Calu3 (cell line): ENCODE measurements around the gene CLASP1. TPM values are rescaled to one million over a fixed set of nuclear protein-coding genes. Genes with fewer than 3 reads are reported as not detected.

Experiments
- BruUV-seq: library from RNA; stranded (reverse); fragments of 400-500 nt; replicated peaks from 2 replicates; lab custom pipeline; 2021; lab: Mats Ljungman, UMichigan
- CTCF ChIA-PET: fragments of 300-600 bp; sonication (Branson Sonifier 250); formaldehyde crosslinking; loops from one replicate; lab custom pipeline; 2022; ENCODE audit warnings: antibody characterized with exemption; lab: Charles Lee
- DNase-seq: peaks from one replicate; pipeline ENCODE4 v3.0.0; 2022
- H3K27ac Mint-ChIP-seq: one replicate; pipeline ENCODE4 v1.8.0; 2022; ENCODE audit warnings: mixed read lengths; ENCODE audit not compliant: unreplicated experiment
- H3K27me3 Mint-ChIP-seq: one replicate; pipeline ENCODE4 v1.8.0; 2022; ENCODE audit warnings: mixed read lengths; ENCODE audit not compliant: unreplicated experiment
- H3K36me3 Mint-ChIP-seq: one replicate; pipeline ENCODE4 v1.8.0; 2022; ENCODE audit warnings: mild to moderate bottlenecking, moderate library complexity, mixed read lengths; ENCODE audit not compliant: insufficient read depth, unreplicated experiment
- H3K4me1 Mint-ChIP-seq: one replicate; pipeline ENCODE4 v1.8.0; 2022; ENCODE audit warnings: mild to moderate bottlenecking, low read depth, mixed read lengths; ENCODE audit not compliant: unreplicated experiment
- H3K4me3 Mint-ChIP-seq: one replicate; pipeline ENCODE4 v1.8.0; 2022; ENCODE audit warnings: mild to moderate bottlenecking, low read depth, moderate library complexity, mixed read lengths; ENCODE audit not compliant: unreplicated experiment
- H3K9me3 Mint-ChIP-seq: one replicate; pipeline ENCODE4 v1.8.0; 2022; ENCODE audit warnings: low read depth, mixed read lengths; ENCODE audit not compliant: unreplicated experiment
- intact Hi-C: fragments of 100-400 bp; cut with micrococcal nuclease; formaldehyde crosslinking; loops from one replicate; pipeline ENCODE4 v1.10.0; 2022; ENCODE audit not compliant: unreplicated experiment
- total RNA-seq: library from RNA; stranded (reverse); gene quantifications from 2 replicates; pipeline ENCODE4 v1.2.3, GENCODE V29; 2022
- TF ChIP-seq, protein P1 (sequence below): fragments of 200-600 bp; IDR thresholded peaks from one replicate; pipeline ENCODE4 v1.8.0; 2022; ENCODE audit warnings: antibody characterized with exemption; ENCODE audit not compliant: unreplicated experiment

CLASP1 gene
- total RNA-seq, 1 experiment from 2014 or later, result 59.7 TPM

DNA sequence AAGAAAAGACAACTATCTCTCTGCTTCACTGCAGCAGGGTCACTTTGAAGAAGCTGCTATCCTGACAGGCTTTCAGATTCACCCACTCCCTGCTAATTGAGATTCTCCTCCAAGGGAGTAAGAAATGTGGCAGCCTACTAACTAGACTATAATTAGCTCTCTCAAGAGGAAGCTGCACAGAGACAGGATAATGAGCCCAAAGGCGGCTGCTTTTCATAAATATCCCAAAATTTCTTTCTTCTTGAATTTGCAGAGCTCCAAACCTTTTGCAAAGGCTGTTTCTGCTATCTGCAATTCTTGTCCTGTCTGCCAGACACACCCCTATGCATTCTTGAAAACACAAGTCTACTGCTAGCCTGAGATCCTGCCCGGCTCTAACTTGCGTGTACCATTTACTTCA, 172.6 kb downstream of the CLASP1 start:
- CTCF ChIA-PET, result interaction anchor here (1.0 kb wide), 1 partner anchor 18 kb away, joined by 3 read pairs; no protein-coding TSS in a partner anchor
- Mint-ChIP-seq H3K36me3 (peaks cover 6% of the 10 kb centered on the region), H3K9me3 (no peaks in the 10 kb centered on the region), H3K27me3 (no peaks in the 10 kb centered on the region), H3K27ac (no peak overlapping the region), H3K4me3 (no peak overlapping the region), H3K4me1 (peaks cover 40% of the 10 kb centered on the region)
- TF ChIP-seq, protein P1, sequence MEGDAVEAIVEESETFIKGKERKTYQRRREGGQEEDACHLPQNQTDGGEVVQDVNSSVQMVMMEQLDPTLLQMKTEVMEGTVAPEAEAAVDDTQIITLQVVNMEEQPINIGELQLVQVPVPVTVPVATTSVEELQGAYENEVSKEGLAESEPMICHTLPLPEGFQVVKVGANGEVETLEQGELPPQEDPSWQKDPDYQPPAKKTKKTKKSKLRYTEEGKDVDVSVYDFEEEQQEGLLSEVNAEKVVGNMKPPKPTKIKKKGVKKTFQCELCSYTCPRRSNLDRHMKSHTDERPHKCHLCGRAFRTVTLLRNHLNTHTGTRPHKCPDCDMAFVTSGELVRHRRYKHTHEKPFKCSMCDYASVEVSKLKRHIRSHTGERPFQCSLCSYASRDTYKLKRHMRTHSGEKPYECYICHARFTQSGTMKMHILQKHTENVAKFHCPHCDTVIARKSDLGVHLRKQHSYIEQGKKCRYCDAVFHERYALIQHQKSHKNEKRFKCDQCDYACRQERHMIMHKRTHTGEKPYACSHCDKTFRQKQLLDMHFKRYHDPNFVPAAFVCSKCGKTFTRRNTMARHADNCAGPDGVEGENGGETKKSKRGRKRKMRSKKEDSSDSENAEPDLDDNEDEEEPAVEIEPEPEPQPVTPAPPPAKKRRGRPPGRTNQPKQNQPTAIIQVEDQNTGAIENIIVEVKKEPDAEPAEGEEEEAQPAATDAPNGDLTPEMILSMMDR, result no peak
- intact Hi-C loops, result loop anchor here (1.0 kb wide), 1 partner anchor 50 kb away; no protein-coding TSS in a partner anchor
- DNase-seq, result no peak
- no TSS peak for BruUV-seq

DNA sequence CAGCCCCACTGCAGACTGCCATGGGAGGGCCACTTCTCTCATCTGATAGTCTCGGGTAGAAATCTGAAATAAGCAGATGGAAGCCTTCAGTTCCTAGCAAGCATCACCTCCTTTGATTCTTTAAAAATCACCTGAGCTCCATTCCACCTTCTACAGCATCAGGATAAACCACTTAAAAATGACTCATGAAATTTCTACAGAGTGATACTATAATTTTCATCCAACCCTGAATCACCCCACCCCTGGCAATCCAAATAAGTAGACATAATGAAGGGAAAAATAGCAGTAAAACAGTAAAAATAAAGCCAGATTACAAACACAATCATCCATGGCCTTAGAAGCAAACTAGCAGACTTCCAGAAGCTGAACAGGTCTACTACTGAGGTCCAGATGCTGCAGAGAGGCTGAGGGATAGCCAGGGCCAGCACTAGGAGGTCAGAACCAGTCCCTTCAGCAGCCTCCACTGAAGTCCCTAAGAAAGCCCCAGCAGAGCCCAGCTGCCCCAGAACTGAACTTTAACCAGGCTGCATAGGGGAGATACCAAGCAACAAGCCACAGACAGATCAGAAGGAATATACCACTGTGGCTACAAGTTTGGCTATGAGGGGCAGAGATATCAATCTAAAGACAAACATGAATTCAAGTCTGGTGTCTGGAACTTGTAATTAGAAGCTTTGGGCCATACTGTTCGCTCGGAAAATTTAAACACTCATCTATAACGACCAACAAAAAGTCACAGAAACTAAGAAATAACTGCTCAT, 173.3 kb downstream of the CLASP1 start:
- TF ChIP-seq, protein P1, result no peak
- no TSS peak for BruUV-seq
- Mint-ChIP-seq H3K4me3 (no peak overlapping the region), H3K4me1 (peaks cover 33% of the 10 kb centered on the region), H3K36me3 (peaks cover 6% of the 10 kb centered on the region), H3K27ac (no peak overlapping the region), H3K27me3 (no peaks in the 10 kb centered on the region), H3K9me3 (no peaks in the 10 kb centered on the region)
- CTCF ChIA-PET, result no interaction called here
- intact Hi-C loops, result no loop called here
- no peak for DNase-seq

DNA sequence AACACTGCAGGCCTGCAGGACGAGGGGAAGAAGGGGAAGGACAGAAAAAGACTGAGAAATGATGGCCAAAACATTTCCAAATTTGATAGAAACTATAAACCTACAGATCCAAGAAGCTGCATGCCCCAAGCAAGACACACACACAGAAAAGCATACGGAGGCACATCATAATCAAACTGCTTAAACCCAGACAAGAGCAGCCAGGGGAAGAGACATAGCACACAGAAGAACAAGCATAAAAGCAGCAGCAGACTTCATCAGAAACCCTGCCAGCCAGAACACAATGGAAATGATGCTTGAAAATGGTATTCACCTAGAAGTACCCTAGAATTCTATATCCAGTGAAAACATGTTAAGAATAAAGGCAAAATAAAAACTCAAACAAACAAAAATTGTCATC, 175.8 kb downstream of the CLASP1 start:
- H3K27ac Mint-ChIP-seq, result peak overlapping the region; percentile 24
- intact Hi-C loops, result no loop called here
- DNase-seq, result no peak
- no peak overlapping the region for H3K4me3 Mint-ChIP-seq
- H3K9me3 Mint-ChIP-seq, result no peaks in the 10 kb centered on the region
- no peaks in the 10 kb centered on the region for H3K27me3 Mint-ChIP-seq
- CTCF ChIA-PET, result no interaction called here
- no TSS peak for BruUV-seq
- peaks cover 18% of the 10 kb centered on the region for H3K4me1 Mint-ChIP-seq
- TF ChIP-seq, protein P1, result no peak
- peaks cover 18% of the 10 kb centered on the region for H3K36me3 Mint-ChIP-seq

DNA sequence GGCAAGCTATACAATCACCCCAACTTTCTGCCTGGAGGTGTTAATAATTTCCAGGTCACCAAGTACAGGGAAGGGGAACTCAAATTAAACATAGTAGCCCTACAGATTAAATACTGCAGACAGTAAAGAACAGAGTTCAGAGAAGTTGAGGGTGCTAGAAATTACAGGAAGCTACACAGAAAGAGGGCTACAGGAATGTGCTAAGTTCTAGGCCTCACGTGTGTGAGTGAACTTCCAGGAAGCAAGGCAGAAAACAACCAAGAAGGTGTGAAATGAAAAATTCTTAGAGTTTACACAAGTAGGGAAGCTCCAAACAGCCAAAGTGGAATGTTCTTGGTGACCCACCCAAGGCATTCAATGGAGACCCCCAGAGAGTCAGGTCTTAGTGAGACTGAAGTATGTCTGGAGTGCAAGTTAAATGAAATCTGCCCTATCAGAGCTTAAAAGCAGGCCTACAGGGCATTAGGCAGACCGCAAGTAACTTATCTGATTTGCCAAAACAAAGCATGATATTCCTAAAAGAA, 176.7 kb downstream of the CLASP1 start:
- H3K27me3 Mint-ChIP-seq, result no peaks in the 10 kb centered on the region
- H3K9me3 Mint-ChIP-seq, result no peaks in the 10 kb centered on the region
- H3K27ac Mint-ChIP-seq, result no peak overlapping the region
- DNase-seq, result no peak
- peaks cover 18% of the 10 kb centered on the region for H3K4me1 Mint-ChIP-seq
- H3K4me3 Mint-ChIP-seq, result no peak overlapping the region
- BruUV-seq, result no TSS peak
- peaks cover 27% of the 10 kb centered on the region for H3K36me3 Mint-ChIP-seq
- TF ChIP-seq, protein P1, result no peak
- intact Hi-C loops, result no loop called here
- CTCF ChIA-PET, result no interaction called here
